ENCODE data around the gene MBD1.

DNA sequence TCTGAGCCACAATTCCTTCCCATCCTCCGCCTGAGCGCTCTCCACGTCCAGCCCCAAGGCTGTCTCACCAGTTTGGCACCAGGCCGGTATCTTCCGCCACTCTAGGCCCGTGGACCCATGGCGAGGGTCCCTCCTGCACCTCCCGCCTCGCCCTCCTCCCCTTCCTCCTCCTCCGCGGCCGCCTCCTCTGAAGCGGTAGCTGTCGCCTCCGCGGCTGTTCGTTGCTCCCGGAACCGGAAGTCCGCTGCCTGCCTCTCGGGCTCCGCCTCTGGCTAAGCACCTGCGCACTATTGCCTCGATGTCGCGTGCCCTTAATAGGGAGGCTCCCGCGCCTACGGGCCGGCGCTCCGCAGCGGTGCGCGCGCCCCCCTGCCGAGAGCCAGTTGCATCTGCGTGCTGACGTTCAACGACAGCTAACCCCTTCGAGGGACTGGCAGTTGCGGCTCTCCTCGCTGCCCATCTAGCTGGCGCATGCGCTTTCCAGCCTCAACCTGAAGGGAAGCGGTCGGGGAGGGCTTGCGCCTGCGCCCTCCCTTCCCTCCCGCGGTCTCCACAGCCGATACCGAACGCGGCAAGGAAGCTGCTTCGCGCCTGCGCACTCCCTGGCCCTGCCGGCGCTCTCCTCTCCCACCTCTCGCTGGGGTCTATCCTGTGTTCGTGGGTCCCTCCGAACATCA is at the start of gene MBD1:
- TF ChIP-seq, protein P1, sequence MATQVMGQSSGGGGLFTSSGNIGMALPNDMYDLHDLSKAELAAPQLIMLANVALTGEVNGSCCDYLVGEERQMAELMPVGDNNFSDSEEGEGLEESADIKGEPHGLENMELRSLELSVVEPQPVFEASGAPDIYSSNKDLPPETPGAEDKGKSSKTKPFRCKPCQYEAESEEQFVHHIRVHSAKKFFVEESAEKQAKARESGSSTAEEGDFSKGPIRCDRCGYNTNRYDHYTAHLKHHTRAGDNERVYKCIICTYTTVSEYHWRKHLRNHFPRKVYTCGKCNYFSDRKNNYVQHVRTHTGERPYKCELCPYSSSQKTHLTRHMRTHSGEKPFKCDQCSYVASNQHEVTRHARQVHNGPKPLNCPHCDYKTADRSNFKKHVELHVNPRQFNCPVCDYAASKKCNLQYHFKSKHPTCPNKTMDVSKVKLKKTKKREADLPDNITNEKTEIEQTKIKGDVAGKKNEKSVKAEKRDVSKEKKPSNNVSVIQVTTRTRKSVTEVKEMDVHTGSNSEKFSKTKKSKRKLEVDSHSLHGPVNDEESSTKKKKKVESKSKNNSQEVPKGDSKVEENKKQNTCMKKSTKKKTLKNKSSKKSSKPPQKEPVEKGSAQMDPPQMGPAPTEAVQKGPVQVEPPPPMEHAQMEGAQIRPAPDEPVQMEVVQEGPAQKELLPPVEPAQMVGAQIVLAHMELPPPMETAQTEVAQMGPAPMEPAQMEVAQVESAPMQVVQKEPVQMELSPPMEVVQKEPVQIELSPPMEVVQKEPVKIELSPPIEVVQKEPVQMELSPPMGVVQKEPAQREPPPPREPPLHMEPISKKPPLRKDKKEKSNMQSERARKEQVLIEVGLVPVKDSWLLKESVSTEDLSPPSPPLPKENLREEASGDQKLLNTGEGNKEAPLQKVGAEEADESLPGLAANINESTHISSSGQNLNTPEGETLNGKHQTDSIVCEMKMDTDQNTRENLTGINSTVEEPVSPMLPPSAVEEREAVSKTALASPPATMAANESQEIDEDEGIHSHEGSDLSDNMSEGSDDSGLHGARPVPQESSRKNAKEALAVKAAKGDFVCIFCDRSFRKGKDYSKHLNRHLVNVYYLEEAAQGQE (IDR thresholded peaks at IDR 0.05; ENCODE audit: insufficient read depth in 1 of 2, low read depth in 2 of 2, low read length in 2 of 2) = no peak
- TF ChIP-seq SIN3A (IDR thresholded peaks at IDR 0.05; ENCODE audit: borderline replicate concordance, insufficient read depth, low read length) (no peak), POLR2AphosphoS5 (IDR thresholded peaks at IDR 0.05; ENCODE audit: low read depth, low read length) (peak; percentile 57; the same call in 1 of the 2 replicates), TAF1 (IDR thresholded peaks at IDR 0.05; ENCODE audit: borderline replicate concordance, insufficient read depth, low read length) (peak; percentile 59; the same call in 1 of the 2 replicates)
